Measurements from ENCODE around the gene ITGA6. TPM values are rescaled to one million over a fixed set of nuclear protein-coding genes. Genes with fewer than 3 reads are reported as not detected.

The ITGA6 gene
- total RNA-seq, 1 donor from 2014 or later, result 35.3 TPM

GRCh38 chr2:172512810-172513523 is 85.6 kb downstream of the ITGA6 start:
- TF ChIP-seq EZH2 (IDR thresholded peaks at IDR 0.05; ENCODE audit: insufficient read depth, low read length), result no peak
- no peak for TF ChIP-seq CTCF (IDR thresholded peaks at IDR 0.05; ENCODE audit: insufficient read depth, low read depth, low read length)
- FAIRE-seq, result no peak
- no peak for DNase-seq (ENCODE audit: low read depth)

GRCh38 chr2:172513524-172513900 is 86.1 kb downstream of the ITGA6 start:
- no peak overlapping the region for H3K9ac ChIP-seq (ENCODE audit: low read length)

More at GRCh38 chr2:172512810-172513523, 85.6 kb downstream of the ITGA6 start:
- Histone ChIP-seq H3K4me3 (ENCODE audit: insufficient read depth, low read depth, low read length) (no peak overlapping the region), H3K36me3 (ENCODE audit: insufficient read depth, low read length) (no peaks in the 10 kb centered on the region), H3K4me2 (ENCODE audit: low read length) (no peak overlapping the region), H4K20me1 (ENCODE audit: insufficient read depth, low read length) (no peaks in the 10 kb centered on the region), H2AFZ (ENCODE audit: low read depth, low read length) (no peak overlapping the region), H3K27ac (ENCODE audit: low read depth, low read length) (no peak overlapping the region), H3K9ac (ENCODE audit: low read length) (no peak overlapping the region), H3K79me2 (ENCODE audit: insufficient read depth, low read length) (no peaks in the 10 kb centered on the region), H3K9me3 (ENCODE audit: insufficient read depth, low read depth, low read length) (peaks cover 12% of the 10 kb centered on the region), H3K4me1 (ENCODE audit: insufficient read depth, low read length) (no peaks in the 10 kb centered on the region), H3K27me3 (ENCODE audit: insufficient read depth, low read length) (no peaks in the 10 kb centered on the region)
- H3K4me1 Mint-ChIP-seq (ENCODE audit: low read depth, unreplicated experiment), result no peaks in the 10 kb centered on the region
- H3K36me3 Mint-ChIP-seq (ENCODE audit: low read depth, unreplicated experiment), result peaks cover 14% of the 10 kb centered on the region
- H3K27ac Mint-ChIP-seq (ENCODE audit: unreplicated experiment), result no peak overlapping the region
- peaks cover 22% of the 10 kb centered on the region for H3K9me3 Mint-ChIP-seq (ENCODE audit: unreplicated experiment)
- no peak overlapping the region for H3K4me3 Mint-ChIP-seq (ENCODE audit: unreplicated experiment)
- H3K27me3 Mint-ChIP-seq (ENCODE audit: low read depth, unreplicated experiment), result no peaks in the 10 kb centered on the region

More at GRCh38 chr2:172513524-172513900, 86.1 kb downstream of the ITGA6 start:
- H3K4me1 ChIP-seq (ENCODE audit: insufficient read depth, low read length), result no peaks in the 10 kb centered on the region
- no peak overlapping the region for H2AFZ ChIP-seq (ENCODE audit: low read depth, low read length)
- peaks cover 12% of the 10 kb centered on the region for H3K9me3 ChIP-seq (ENCODE audit: insufficient read depth, low read depth, low read length)
- DNase-seq (ENCODE audit: low read depth) (no peak), FAIRE-seq (no peak)
- no peaks in the 10 kb centered on the region for H4K20me1 ChIP-seq (ENCODE audit: insufficient read depth, low read length)
- H3K27me3 ChIP-seq (ENCODE audit: insufficient read depth, low read length), result no peaks in the 10 kb centered on the region
- Mint-ChIP-seq H3K27ac (ENCODE audit: unreplicated experiment) (no peak overlapping the region), H3K4me1 (ENCODE audit: low read depth, unreplicated experiment) (no peaks in the 10 kb centered on the region), H3K36me3 (ENCODE audit: low read depth, unreplicated experiment) (peaks cover 14% of the 10 kb centered on the region), H3K27me3 (ENCODE audit: low read depth, unreplicated experiment) (no peaks in the 10 kb centered on the region), H3K4me3 (ENCODE audit: unreplicated experiment) (no peak overlapping the region), H3K9me3 (ENCODE audit: unreplicated experiment) (peaks cover 22% of the 10 kb centered on the region)
- no peak overlapping the region for H3K4me3 ChIP-seq (ENCODE audit: insufficient read depth, low read depth, low read length)
- H3K36me3 ChIP-seq (ENCODE audit: insufficient read depth, low read length), result no peaks in the 10 kb centered on the region
- H3K79me2 ChIP-seq (ENCODE audit: insufficient read depth, low read length), result no peaks in the 10 kb centered on the region
- no peak for TF ChIP-seq EZH2 (IDR thresholded peaks at IDR 0.05; ENCODE audit: insufficient read depth, low read length)
- no peak for TF ChIP-seq CTCF (IDR thresholded peaks at IDR 0.05; ENCODE audit: insufficient read depth, low read depth, low read length)
- no peak overlapping the region for H3K4me2 ChIP-seq (ENCODE audit: low read length)
- H3K27ac ChIP-seq (ENCODE audit: low read depth, low read length), result no peak overlapping the region

All from astrocyte (in vitro differentiated cells and primary cell).